Posterior cingulate gyrus (tissue), 11 donors: ENCODE measurements around the gene NDRG4.

Experiments
- DNase-seq, 10 donors: peaks; one replicate each; pipeline versions ENCODE4 v3.0.0 to v3.0.0-alpha.2; 2020 to 2021; ENCODE audit warnings: mixed read lengths in 3 of 10
- intact Hi-C: fragments of 100-400 bp; cut with DNase I; formaldehyde crosslinking; loops from one replicate; pipeline ENCODE4 v1.15.1; 2023

Gene NDRG4

DNA sequence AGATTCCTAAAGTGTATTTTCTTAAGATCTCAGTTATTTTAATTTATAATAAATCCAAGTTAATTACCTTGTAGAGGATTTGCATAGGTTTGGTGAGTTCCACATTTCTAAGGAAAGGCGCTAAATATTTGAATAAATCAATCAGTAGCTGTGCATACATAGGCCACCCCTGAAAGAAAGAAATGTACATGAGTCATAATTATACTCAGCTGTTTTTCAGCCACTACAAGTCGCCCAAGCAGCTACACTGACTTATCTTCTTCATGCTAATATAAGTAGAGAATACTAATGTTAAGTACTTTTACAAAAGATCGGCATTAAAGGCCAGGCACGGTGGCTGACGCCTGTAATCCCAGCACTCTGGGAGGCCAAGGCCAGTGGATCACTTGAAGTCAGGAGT, 30.2 kb downstream of the NDRG4 start:
- intact Hi-C loops: no loop called here
- no peak for DNase-seq

DNA sequence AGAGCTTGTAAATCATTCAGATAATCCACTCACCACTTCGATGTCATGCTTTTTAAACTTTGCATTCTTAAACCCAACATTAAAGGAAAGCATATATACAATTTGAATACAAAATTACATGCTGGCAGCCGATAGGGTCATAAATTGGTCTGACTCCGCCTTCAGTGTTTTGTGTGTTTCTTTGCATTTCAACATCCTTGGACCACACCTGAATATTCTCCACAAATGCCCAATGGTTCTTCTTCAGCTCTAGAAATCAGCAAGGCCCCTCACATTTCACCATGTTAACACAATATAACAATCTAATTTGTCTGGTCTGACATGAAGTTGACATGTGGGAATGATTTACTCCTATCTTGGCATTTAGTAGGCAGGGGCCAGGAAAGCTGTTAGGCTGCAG, 32.5 kb downstream of the NDRG4 start:
- no peak for DNase-seq
- intact Hi-C loops: no loop called here

DNA sequence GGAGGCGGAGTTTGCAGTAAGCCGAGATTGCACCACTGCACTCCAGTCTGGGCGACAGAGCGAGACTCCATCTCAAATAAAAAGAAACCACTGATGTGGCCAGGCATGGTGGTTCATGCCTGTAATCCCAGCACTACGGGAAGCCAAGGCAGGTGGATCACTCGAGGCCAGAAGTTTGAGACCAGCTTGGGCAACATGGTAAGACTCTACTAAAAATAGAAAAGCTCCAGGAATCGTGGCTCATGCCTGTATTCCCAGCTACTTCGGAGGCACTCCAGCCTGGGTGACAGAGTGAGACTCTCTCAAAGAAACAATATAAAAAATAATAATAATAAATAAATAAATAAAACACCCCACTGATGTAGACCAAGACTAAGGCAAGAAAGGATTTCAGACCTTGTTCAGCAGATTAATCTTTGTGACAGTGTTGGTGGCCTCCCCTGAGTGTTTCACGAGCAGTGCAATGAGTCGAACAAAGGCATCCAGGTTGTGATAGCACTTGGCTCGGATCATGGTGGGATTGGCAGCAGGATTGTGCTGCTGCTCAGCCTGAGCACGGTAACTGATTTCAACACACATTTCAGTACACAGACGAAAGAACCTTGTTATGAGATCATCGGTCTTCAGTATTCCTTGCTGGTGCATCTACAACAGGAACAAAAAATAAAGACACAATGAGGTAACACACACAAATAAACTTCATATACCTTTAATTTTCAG, 34.0 kb downstream of the NDRG4 start:
- intact Hi-C loops: no loop called here
- no peak for DNase-seq

DNA sequence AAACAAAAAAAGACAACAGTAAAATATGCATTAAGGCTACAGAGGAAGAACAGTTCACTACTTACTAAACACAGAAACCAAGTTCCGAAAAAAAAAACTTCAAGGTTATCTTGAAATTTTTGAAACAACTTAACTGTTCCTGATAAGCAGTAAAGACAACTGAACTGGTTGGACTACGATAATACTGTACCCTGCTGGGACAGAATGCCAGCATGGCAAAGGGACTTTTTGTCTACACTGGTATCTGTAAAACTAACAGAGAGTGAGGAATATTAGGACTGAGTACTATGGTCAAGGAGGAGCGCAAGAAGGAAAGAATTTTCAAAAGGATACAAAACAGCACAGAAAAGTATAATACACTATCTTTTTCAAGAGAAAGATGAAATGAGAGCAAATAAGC, 35.2 kb downstream of the NDRG4 start:
- intact Hi-C loops: no loop called here
- no peak for DNase-seq

DNA sequence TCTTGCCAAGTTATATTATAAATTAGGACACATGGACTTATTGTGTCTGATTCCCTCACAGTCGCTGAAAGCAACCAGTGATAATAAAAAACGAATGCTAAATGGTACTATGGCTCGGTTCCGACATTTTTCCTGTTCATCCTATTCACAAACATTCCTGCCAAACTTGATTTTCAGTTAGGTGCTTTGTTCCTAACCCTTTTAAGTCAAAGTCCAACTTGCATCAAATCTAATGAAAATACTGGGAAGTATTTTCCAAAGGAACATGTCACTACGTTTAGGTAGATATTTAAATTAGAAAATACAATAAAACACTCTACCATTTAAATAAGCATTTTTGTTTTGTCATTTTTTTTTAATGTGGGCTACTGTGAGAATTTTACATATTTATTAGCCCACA, 36.3 kb downstream of the NDRG4 start:
- intact Hi-C loops: no loop called here
- DNase-seq: no peak

DNA sequence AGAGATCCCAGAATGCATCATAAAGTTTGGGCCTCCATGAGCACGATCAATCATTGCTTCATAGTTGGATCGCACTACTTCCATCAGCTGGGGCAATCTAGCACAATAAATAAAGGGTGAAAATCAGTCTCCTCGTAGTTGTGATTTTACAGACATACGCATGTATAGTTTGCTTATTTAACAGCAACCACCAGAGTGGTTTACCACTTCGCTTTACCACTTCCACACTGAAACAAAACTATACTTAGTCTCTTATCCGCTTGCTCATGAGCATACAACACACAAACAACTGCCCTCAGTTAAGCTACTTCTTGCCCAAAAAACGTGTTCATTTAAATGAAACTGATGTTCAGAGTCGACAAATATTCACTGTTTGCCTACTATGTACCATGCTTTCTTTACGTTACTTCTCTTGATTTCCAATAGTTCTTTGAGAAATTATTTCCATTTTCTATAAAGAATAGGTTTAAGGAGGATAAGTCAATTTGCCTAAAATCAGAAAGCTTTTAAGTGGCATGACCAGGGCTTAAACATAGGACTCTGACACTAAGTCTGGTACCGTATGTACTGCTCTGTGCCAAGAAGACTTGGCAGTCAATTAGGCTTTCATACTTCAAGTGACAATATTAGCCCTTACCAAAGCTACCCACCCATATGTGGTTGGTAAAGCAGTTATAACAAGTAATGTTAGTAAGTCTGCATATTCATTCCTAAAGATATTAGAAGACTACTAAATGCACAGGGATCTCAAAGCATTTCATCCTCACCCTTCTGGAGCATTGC, 37.4 kb downstream of the NDRG4 start:
- intact Hi-C loops: no loop called here

DNA sequence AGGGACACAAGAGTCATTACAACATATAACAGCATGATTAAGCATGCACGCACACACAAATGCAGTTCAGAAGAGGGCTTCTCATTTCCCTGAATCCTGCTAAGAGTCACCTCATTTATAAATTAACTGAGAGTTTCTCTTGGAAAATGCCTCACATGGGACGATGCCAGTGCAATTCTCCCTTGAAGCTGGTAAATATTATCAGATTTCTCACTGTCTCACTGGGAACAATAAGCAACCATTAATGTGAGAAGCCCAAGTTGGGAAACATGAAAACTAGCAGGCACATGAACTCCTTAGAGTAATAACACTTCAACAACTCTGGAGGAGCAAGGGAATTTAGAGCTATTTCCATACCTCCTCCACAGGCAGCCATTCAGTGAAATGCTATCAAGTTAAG, 41.8 kb downstream of the NDRG4 start:
- intact Hi-C loops: no loop called here
- DNase-seq: no peak

More for the DNA sequence above, 37.4 kb downstream of the NDRG4 start:
- DNase-seq: no peak

DNA sequence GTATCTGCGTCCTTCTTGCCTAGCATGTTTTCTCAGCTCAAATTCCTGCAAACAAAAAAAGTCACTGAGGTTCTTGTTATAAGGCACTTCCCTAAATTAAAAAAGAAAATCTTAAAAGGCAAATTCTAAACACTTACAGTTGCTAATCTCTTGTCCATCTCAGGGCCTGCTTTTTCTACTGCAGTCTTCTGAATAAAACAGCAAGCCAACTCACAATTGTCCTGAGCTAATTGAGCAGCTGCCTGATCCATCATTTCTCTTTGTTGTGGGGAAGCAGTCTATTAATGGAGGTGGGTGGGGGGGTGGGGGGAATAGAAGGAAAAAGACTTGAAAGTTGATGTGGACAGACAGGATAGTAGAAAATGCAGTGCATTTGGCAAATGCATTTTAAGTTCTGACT, 42.3 kb downstream of the NDRG4 start:
- no peak for DNase-seq
- intact Hi-C loops: no loop called here

DNA sequence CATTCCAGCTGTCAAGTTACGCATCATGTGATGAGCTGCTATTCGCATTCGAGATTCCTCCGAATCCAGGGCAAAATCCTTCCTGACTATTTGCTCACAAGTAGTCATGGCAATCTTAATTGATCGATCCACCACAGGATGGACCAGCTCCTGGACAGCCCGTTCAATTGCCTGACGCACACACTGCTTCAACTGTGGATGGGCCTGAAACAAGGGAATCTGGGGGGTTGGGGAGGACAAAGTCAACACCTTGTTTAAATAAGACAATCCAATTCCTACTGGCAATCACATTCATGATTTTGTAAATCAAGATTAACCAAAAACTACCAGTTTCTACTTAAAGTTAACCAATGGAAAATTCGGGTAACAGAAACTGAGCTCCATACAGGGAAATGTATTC, 43.7 kb downstream of the NDRG4 start:
- intact Hi-C loops: no loop called here
- DNase-seq: peak in 2 of 10 donors; percentile 49 to 50

DNA sequence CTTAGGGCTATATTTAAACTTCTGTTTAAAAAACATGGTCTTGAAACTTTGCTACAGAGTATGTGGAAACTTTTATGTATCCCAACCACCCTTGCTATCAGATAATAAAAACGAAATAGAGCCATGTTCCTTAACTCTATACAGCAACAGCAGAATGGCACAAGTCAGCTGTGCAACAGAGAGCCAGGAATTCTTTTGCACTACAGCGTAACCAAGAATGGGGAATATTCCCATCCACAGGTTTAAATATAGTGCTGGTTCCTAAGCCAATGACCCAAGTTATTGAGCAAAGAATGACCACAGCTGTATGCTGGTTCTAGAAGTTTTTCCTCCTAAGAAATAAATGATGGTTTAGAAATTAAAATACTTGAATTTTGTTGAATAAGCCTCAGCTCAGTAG, 48.4 kb downstream of the NDRG4 start:
- DNase-seq: no peak
- intact Hi-C loops: no loop called here

DNA sequence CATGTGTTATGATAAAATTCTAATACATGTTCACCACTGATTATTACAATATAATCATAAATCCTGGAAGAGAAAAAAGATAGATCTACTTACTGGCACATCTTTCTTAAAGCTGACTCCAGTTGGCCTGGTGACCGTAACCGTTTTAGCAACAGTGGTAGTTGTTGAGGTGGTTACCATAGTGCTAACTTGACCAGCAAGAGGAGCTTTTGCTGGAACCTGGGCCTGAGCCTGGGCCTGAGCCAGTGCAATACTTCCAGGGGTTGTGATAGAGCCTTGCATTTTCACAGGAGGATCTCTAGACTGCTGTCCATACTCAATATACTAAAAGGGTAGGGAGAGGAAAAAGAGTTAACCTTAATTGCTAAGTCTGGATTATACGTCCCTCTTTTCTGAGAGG, 51.6 kb downstream of the NDRG4 start:
- intact Hi-C loops: no loop called here
- DNase-seq: no peak

DNA sequence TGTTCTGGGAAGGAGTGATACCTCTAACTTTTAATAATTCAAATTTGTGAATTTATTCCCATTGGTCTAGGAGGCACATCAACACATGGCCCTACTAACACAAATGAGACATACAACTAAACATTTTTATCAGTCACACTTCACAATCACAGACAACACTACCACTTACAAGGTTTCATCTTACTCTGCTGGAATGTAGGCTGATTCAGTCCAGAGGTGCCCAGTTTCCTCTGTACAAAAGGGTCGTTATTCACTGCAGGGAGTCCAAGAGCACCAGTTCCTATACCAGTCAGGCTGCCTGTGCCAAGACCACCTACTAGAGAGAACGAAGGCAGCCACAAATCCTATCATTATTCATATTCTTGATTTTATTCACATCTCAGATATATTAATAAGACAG, 56.7 kb downstream of the NDRG4 start:
- intact Hi-C loops: no loop called here
- DNase-seq: no peak
